SU-DHL-6 (cell line): ENCODE measurements around the gene CUX1.

Experiments
- H2AFZ ChIP-seq: fragments of 200-600 bp; sonication (generic); 2 replicates; pipeline ENCODE4 v1.6.1; 2014; ENCODE audit warnings: low read depth, mild to moderate bottlenecking, moderate library complexity, mixed read lengths, antibody characterized with exemption, low read length; ENCODE audit not compliant: severe bottlenecking
- H3F3A ChIP-seq: fragments of 200-600 bp; shearing (Covaris generic); 2 replicates; pipeline ENCODE4 v1.6.0; 2016; ENCODE audit warnings: antibody characterized with exemption, mild to moderate bottlenecking; ENCODE audit not compliant: insufficient read depth
- H3K27ac ChIP-seq: fragments of 200-600 bp; sonication (generic); 2 replicates; pipeline ENCODE4 v1.5.1; 2016; ENCODE audit warnings: low read depth, mild to moderate bottlenecking, low read length, moderate library complexity, mixed read lengths
- H3K27me3 ChIP-seq: fragments of 200-600 bp; sonication (generic), shearing (Covaris generic); 2 replicates; pipeline ENCODE4 v1.6.0; 2014; ENCODE audit warnings: mild to moderate bottlenecking, low read length
- H3K36me3 ChIP-seq: fragments of 200-600 bp; sonication (generic); 2 replicates; pipeline ENCODE4 v1.6.1; 2014; ENCODE audit warnings: mild to moderate bottlenecking, low read length, mixed read lengths
- H3K4me2 ChIP-seq: fragments of 300-600, 200-600 bp; shearing (Covaris generic), sonication (generic); 2 replicates; pipeline ENCODE4 v1.6.0; 2014; ENCODE audit warnings: low read length, low read depth, mild to moderate bottlenecking; ENCODE audit not compliant: poor library complexity, severe bottlenecking
- H3K4me3 ChIP-seq: fragments of 200-600 bp; sonication (generic); 2 replicates; pipeline ENCODE4 v1.5.1; 2014; ENCODE audit warnings: antibody characterized with exemption, low read length, mild to moderate bottlenecking, mixed read lengths; ENCODE audit not compliant: insufficient read depth, poor library complexity, severe bottlenecking
- H3K79me2 ChIP-seq: fragments of 200-600 bp; sonication (generic); 2 replicates; pipeline ENCODE4 v1.6.1; 2014; ENCODE audit warnings: mild to moderate bottlenecking, low read length, moderate library complexity; ENCODE audit not compliant: insufficient read depth
- H3K9ac ChIP-seq: fragments of 200-600 bp; sonication (generic); 2 replicates; pipeline ENCODE4 v1.7.0; 2014; ENCODE audit warnings: mild to moderate bottlenecking, low read length
- H3K9me2 ChIP-seq: fragments of 200-600 bp; sonication (generic); replicated peaks from 2 replicates; pipeline ENCODE4 v1.6.1; 2014; ENCODE audit warnings: low read length; ENCODE audit not compliant: insufficient read depth
- H3K9me3 ChIP-seq: fragments of 200-600 bp; sonication (generic); 2 replicates; pipeline ENCODE4 v1.6.1; 2014; ENCODE audit warnings: low read length, mixed read lengths; ENCODE audit not compliant: insufficient read depth
- H4K20me1 ChIP-seq: fragments of 200-600 bp; sonication (generic); 2 replicates; pipeline ENCODE4 v1.6.1; 2014; ENCODE audit warnings: low read depth, mild to moderate bottlenecking, antibody characterized with exemption, low read length, moderate library complexity, mixed read lengths
- EZH2phosphoT487 ChIP-seq: fragments of 200-600 bp; sonication (generic), shearing (Covaris generic); conservative IDR thresholded peaks from 2 replicates; pipeline ENCODE4 v1.6.1; 2018; ENCODE audit warnings: mild to moderate bottlenecking, antibody characterized with exemption, low read length, moderate library complexity, mixed read lengths
- TF ChIP-seq, protein P1 (sequence below): fragments of 200-600 bp; sonication (generic); IDR thresholded peaks from one replicate; pipeline ENCODE4 v1.5.1; 2017; ENCODE audit warnings: antibody characterized with exemption, mild to moderate bottlenecking, low read length, moderate library complexity; ENCODE audit not compliant: insufficient read depth, poor library complexity, severe bottlenecking

The CUX1 gene

DNA sequence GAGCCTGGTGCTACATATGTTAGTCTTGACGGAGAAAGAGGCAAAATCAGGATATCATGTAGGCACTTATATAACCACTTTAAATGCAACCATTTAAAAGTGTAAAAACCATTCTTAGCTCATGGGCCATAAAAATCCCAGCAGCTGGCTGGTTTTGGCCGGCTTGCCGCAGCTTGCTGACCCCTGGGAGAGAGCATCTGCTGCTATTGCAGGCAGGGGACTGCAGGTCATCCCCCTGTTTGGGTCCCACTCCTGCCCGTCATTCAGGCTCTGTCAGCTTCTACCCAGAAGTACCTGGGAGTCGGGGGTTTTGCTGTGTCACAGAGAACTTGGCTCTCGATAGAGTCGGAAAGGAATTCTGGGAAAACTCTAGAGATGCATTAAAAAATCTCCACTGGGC, 187.4 kb downstream of the CUX1 start:
- Histone ChIP-seq H3K36me3 (0 out of 2 replicates have a peak, but pooled peaks cover 4% of the 10 kb centered on the region), H3K9me3 (no peaks in the 10 kb centered on the region), H3K4me3 (no peak overlapping the region), H4K20me1 (peaks cover 10% of the 10 kb centered on the region; the same call in 1 of the 2 replicates), H3K27ac (no peak overlapping the region), H3K9me2 (no peaks in the 10 kb centered on the region), H2AFZ (no peak overlapping the region), H3K27me3 (no peaks in the 10 kb centered on the region), H3F3A (no peaks in the 10 kb centered on the region), H3K9ac (no peak overlapping the region), H3K79me2 (peaks cover 100% of the 10 kb centered on the region), H3K4me2 (no peak overlapping the region)
- TF ChIP-seq, protein P1, sequence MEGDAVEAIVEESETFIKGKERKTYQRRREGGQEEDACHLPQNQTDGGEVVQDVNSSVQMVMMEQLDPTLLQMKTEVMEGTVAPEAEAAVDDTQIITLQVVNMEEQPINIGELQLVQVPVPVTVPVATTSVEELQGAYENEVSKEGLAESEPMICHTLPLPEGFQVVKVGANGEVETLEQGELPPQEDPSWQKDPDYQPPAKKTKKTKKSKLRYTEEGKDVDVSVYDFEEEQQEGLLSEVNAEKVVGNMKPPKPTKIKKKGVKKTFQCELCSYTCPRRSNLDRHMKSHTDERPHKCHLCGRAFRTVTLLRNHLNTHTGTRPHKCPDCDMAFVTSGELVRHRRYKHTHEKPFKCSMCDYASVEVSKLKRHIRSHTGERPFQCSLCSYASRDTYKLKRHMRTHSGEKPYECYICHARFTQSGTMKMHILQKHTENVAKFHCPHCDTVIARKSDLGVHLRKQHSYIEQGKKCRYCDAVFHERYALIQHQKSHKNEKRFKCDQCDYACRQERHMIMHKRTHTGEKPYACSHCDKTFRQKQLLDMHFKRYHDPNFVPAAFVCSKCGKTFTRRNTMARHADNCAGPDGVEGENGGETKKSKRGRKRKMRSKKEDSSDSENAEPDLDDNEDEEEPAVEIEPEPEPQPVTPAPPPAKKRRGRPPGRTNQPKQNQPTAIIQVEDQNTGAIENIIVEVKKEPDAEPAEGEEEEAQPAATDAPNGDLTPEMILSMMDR: no peak
- TF ChIP-seq EZH2phosphoT487: no peak

DNA sequence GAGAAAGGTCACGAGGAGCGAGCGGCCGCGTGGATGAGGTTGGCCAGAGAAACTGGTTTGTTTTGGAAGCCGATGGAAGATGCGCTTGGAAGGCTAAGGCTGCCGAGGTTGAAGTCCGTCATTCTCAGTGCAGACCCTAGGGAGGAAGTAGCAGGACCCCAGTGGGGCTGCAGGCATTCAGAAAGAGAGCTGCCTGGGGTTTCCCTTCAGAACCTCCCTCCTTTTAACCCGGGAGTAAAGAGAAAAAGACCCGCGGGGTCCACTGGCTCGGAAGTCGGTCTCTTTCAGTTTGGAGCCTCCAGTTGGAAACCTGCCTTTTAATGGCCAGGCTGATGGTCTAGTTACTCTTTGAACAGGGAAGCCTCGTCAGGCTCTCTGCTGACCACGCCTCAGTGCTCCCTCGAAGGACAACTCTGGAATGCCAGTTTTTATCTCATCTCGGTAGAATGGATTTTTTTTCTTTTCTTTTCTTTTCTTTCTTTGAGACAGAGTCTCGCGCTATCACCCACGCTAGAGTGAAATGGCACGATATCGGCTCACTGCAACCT, 188.6 kb downstream of the CUX1 start:
- Histone ChIP-seq H3K9me2 (no peaks in the 10 kb centered on the region), H3K79me2 (peaks cover 99% of the 10 kb centered on the region), H3K4me2 (no peak overlapping the region), H3K36me3 (0 out of 2 replicates have a peak, but pooled peaks cover 4% of the 10 kb centered on the region), H3K4me3 (no peak overlapping the region), H3K9ac (no peak overlapping the region), H3K27me3 (no peaks in the 10 kb centered on the region), H3F3A (peaks cover 4% of the 10 kb centered on the region; the same call in 1 of the 2 replicates), H4K20me1 (peaks cover 6% of the 10 kb centered on the region; the same call in 1 of the 2 replicates), H2AFZ (no peak overlapping the region), H3K27ac (no peak overlapping the region), H3K9me3 (no peaks in the 10 kb centered on the region)
- TF ChIP-seq, protein P1: no peak
- no peak for TF ChIP-seq EZH2phosphoT487

DNA sequence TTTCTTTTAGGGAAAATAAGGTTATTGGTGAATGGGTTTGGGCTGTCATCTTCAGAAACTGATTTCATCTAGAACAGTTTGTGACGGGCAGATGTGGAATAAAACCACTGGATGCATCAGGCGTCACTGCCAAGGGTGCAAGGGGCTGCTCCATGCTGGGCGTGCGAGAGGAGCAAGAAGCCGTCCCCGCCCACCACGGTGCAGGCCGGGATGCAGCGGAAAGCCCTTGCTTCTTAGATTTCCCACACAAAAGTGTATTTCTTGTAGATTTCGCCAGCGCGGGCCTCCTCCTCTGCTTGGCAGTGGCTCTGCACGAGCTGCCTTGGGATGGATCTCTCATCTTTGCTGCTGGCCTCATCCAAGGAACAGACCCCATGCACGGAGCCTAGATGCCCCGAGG, 189.3 kb downstream of the CUX1 start:
- Histone ChIP-seq H3K27me3 (no peaks in the 10 kb centered on the region), H3K36me3 (0 out of 2 replicates have a peak, but pooled peaks cover 4% of the 10 kb centered on the region), H3K9me3 (no peaks in the 10 kb centered on the region), H3K4me2 (no peak overlapping the region), H2AFZ (no peak overlapping the region), H3K9me2 (no peaks in the 10 kb centered on the region), H3K27ac (no peak overlapping the region), H3K4me3 (no peak overlapping the region), H4K20me1 (peaks cover 6% of the 10 kb centered on the region; the same call in 1 of the 2 replicates), H3K79me2 (peaks cover 99% of the 10 kb centered on the region), H3F3A (peaks cover 4% of the 10 kb centered on the region; the same call in 1 of the 2 replicates), H3K9ac (no peak overlapping the region)
- TF ChIP-seq, protein P1: no peak
- TF ChIP-seq EZH2phosphoT487: no peak
